ENCODE data around the gene PLD6.

- TF ChIP-seq, protein P1, sequence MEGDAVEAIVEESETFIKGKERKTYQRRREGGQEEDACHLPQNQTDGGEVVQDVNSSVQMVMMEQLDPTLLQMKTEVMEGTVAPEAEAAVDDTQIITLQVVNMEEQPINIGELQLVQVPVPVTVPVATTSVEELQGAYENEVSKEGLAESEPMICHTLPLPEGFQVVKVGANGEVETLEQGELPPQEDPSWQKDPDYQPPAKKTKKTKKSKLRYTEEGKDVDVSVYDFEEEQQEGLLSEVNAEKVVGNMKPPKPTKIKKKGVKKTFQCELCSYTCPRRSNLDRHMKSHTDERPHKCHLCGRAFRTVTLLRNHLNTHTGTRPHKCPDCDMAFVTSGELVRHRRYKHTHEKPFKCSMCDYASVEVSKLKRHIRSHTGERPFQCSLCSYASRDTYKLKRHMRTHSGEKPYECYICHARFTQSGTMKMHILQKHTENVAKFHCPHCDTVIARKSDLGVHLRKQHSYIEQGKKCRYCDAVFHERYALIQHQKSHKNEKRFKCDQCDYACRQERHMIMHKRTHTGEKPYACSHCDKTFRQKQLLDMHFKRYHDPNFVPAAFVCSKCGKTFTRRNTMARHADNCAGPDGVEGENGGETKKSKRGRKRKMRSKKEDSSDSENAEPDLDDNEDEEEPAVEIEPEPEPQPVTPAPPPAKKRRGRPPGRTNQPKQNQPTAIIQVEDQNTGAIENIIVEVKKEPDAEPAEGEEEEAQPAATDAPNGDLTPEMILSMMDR (IDR thresholded peaks at IDR 0.05; ENCODE audit: insufficient read depth, low read length, poor library complexity, severe bottlenecking): no peak
- no peak for TF ChIP-seq EZH2phosphoT487 (conservative IDR thresholded peaks at IDR 0.05; ENCODE audit: low read length)
These were observed 14.2 kb downstream of the PLD6 start for GRCh38 chr17:17191961-17192381.
